HepG2 (cell line): ENCODE data around the gene TSHZ2. TPM values are rescaled to one million over a fixed set of nuclear protein-coding genes. Genes with fewer than 3 reads are reported as not detected.

Source experiments
- ATRX ChIP-seq: sonication (generic); formaldehyde crosslinking; IDR thresholded peaks from 2 replicates; pipeline ENCODE4 v1.4.0; 2020; ENCODE audit warnings: missing genetic modification reagents, borderline replicate concordance
- CCAR2 ChIP-seq: fragments of 200-400 bp; formaldehyde crosslinking; optimal IDR thresholded peaks from 2 replicates; pipeline ENCODE3; 2018; ENCODE audit warnings: low read depth, mild to moderate bottlenecking, low read length, moderate library complexity
- EHMT2 ChIP-seq: fragments of 200-600 bp; sonication (generic); IDR thresholded peaks from 2 replicates; pipeline ENCODE4 v1.7.0; 2017; ENCODE audit warnings: antibody characterized with exemption, low read depth, low read length, borderline replicate concordance
- EZH2 ChIP-seq: conservative IDR thresholded peaks from 2 replicates; pipeline ENCODE4 v1.6.1; 2012; ENCODE audit warnings: mild to moderate bottlenecking, low read depth, low read length, moderate library complexity
- GTF2F1 ChIP-seq: fragments of 150-350 bp; IDR thresholded peaks from 2 replicates; pipeline ENCODE4 v1.6.1; 2014; ENCODE audit warnings: low read length
- KDM6A ChIP-seq: IDR thresholded peaks from 2 replicates; pipeline ENCODE4 v1.6.1; 2016; ENCODE audit warnings: low read depth
- KMT2A ChIP-seq: sonication (generic); formaldehyde crosslinking; IDR thresholded peaks from 2 replicates; pipeline ENCODE4 v1.4.0; 2020; ENCODE audit warnings: missing genetic modification reagents
- NCOA2 ChIP-seq: sonication (generic); formaldehyde crosslinking; IDR thresholded peaks from 2 replicates; pipeline ENCODE4 v1.8.0; 2022; ENCODE audit warnings: inconsistent platforms
- NFIB ChIP-seq: sonication (generic); formaldehyde crosslinking; IDR thresholded peaks from 2 replicates; pipeline ENCODE4 v1.9.0; 2021; ENCODE audit warnings: missing genetic modification reagents, mild to moderate bottlenecking, borderline replicate concordance
- PHF5A ChIP-seq: IDR thresholded peaks from one replicate; pipeline ENCODE4 v1.6.1; 2018; ENCODE audit warnings: low read depth, missing genetic modification reagents; ENCODE audit not compliant: unreplicated experiment
- POGZ ChIP-seq: sonication (generic); formaldehyde crosslinking; IDR thresholded peaks from 2 replicates; pipeline ENCODE4 v1.4.0; 2020; ENCODE audit warnings: mild to moderate bottlenecking, missing genetic modification reagents
- SAFB2 ChIP-seq: sonication (generic); formaldehyde crosslinking; IDR thresholded peaks from 2 replicates; pipeline ENCODE4 v1.5.1; 2020; ENCODE audit warnings: missing genetic modification reagents, low read depth, mild to moderate bottlenecking, borderline replicate concordance
- SRF ChIP-seq: IDR thresholded peaks from 2 replicates; pipeline ENCODE4 v1.6.1; 2011; ENCODE audit warnings: mild to moderate bottlenecking, low read depth, low read length, moderate library complexity
- THYN1 ChIP-seq: sonication (generic); formaldehyde crosslinking; IDR thresholded peaks from 2 replicates; pipeline ENCODE4 v1.8.1; 2023; ENCODE audit warnings: low read depth, mild to moderate bottlenecking, moderate library complexity, missing genetic modification reagents, borderline replicate concordance
- TMF1 ChIP-seq: sonication (generic); formaldehyde crosslinking; IDR thresholded peaks from 2 replicates; pipeline ENCODE4 v1.8.1; 2022; ENCODE audit warnings: low read depth, missing genetic modification reagents
- XBP1 ChIP-seq: sonication (generic); formaldehyde crosslinking; IDR thresholded peaks from 2 replicates; pipeline ENCODE4 v1.5.0; 2020; ENCODE audit warnings: missing genetic modification reagents
- ZFX ChIP-seq: sonication (generic); formaldehyde crosslinking; IDR thresholded peaks from 2 replicates; pipeline ENCODE4 v1.4.0; 2020; ENCODE audit warnings: mild to moderate bottlenecking, low read depth, missing genetic modification reagents, moderate library complexity
- ZNF224 ChIP-seq: sonication (generic); formaldehyde crosslinking; IDR thresholded peaks from 2 replicates; pipeline ENCODE4 v1.5.0; 2020; ENCODE audit warnings: mild to moderate bottlenecking, missing genetic modification reagents
- ZNF484 ChIP-seq: sonication (generic); formaldehyde crosslinking; IDR thresholded peaks from 2 replicates; pipeline ENCODE4 v1.5.1; 2020; ENCODE audit warnings: mild to moderate bottlenecking, low read depth, missing genetic modification reagents, borderline replicate concordance
- ZNF543 ChIP-seq: sonication (generic); formaldehyde crosslinking; IDR thresholded peaks from 2 replicates; pipeline ENCODE4 v1.4.0; 2020; ENCODE audit warnings: mild to moderate bottlenecking, missing genetic modification reagents
- ZNF557 ChIP-seq: sonication (generic); formaldehyde crosslinking; IDR thresholded peaks from 2 replicates; pipeline ENCODE4 v1.4.0; 2020; ENCODE audit warnings: missing genetic modification reagents
- polyA plus RNA-seq, 8 experiments: library from polyadenylated mRNA; depleted of rRNA in 3 of 8; stranded (reverse) in 7 of 8; unstranded in 1 of 8; fragments of >200 nt; fragmentation: Illumina TruSeq in 4 of 8; extraction: Trizol in 4 of 8; gene quantifications; 2 replicates each; pipeline versions ENCODE4 v1.2.1 to v1.2.3, GENCODE V29; 2011 to 2016; ENCODE audit warnings: low read depth in 4 of 8, missing spikeins in 1 of 8, mixed read lengths in 1 of 8; ENCODE audit not compliant: insufficient read depth in 1 of 8
- total RNA-seq, 5 experiments: library from RNA; depleted of rRNA; stranded (reverse); fragments of >200 nt; fragmentation: Illumina TruSeq; extraction: Trizol; gene quantifications; 2 replicates each; pipeline ENCODE4 v1.2.3, GENCODE V29; 2016; ENCODE audit warnings: low read depth in 1 of 5
- TF ChIP-seq, protein P1 (sequence below): sonication (generic); formaldehyde crosslinking; IDR thresholded peaks from 2 replicates; pipeline ENCODE4 v1.5.1; 2020; ENCODE audit warnings: missing genetic modification reagents, mild to moderate bottlenecking, borderline replicate concordance
- TF ChIP-seq, protein P2 (sequence below): sonication (generic); formaldehyde crosslinking; IDR thresholded peaks from 2 replicates; pipeline ENCODE4 v1.4.0; 2020; ENCODE audit warnings: mild to moderate bottlenecking, low read depth, missing genetic modification reagents
- TF ChIP-seq, protein P3 (sequence below): sonication (generic); formaldehyde crosslinking; IDR thresholded peaks from 2 replicates; pipeline ENCODE4 v1.4.0; 2020; ENCODE audit warnings: missing genetic modification reagents
- TF ChIP-seq, protein P4 (sequence below): IDR thresholded peaks from 2 replicates; pipeline ENCODE4 v1.6.1; 2016; ENCODE audit warnings: mild to moderate bottlenecking, missing biosample characterization, missing genetic modification reagents

The TSHZ2 gene
- total and polyA plus RNA-seq, 2 of the 13 experiments (the other 11 are each of a cell fraction or from before 2014, with no cell fraction given): 0.01 TPM; not detected in 1

DNA sequence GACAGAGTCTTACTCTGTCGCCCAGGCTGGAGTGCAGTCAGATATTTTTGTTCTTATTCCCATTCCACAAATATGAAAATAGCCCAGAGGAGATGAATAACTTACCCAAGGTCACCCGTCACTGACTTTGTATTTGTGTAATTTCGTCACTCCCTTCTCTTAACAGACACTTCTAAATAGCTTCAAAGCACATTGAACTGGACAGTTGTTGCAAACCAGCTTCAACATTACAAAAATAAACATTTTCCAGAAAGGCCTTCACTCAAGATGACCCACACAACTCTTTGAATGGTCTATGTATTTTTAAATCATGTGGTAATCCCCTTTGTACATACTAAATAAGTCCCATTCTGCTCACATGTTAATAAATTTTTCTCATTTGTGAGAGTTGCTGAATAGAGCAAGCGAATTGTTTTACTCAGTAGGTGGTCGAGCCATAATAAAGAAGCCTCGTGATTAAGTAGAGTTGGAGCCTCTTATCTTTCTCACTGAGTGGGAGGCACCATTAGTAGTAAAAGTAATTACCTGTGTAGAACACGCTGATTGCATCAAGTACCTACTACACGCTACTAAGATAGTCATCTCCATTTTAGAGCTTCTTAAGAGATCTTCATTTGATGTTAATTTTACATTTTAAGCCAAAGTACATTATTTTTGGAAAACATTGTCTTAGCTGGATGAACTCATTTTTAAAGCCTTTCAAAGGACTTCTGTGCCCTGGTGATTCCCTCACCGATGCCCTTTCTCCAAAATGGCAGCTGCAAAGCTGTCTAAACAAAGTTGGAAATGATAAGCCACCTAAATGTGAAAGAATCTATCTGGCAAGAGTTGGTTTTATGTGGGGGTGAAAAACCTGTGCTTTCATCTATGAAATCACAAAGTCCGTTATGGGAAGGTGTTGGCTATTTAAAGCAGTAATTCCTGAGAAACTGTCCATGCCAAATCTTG, 110.0 kb downstream of the TSHZ2 start (continued):
- no peak for TF ChIP-seq ATRX
- TF ChIP-seq EZH2: no peak
- TF ChIP-seq SRF: no peak
- no peak for TF ChIP-seq GTF2F1
- TF ChIP-seq, protein P1, sequence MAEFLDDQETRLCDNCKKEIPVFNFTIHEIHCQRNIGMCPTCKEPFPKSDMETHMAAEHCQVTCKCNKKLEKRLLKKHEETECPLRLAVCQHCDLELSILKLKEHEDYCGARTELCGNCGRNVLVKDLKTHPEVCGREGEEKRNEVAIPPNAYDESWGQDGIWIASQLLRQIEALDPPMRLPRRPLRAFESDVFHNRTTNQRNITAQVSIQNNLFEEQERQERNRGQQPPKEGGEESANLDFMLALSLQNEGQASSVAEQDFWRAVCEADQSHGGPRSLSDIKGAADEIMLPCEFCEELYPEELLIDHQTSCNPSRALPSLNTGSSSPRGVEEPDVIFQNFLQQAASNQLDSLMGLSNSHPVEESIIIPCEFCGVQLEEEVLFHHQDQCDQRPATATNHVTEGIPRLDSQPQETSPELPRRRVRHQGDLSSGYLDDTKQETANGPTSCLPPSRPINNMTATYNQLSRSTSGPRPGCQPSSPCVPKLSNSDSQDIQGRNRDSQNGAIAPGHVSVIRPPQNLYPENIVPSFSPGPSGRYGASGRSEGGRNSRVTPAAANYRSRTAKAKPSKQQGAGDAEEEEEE (CRISPR knock-in tag): no peak
- TF ChIP-seq ZNF543 (CRISPR knock-in tag): no peak; the same call in 1 of the 2 replicates
- TF ChIP-seq PHF5A: no peak
- TF ChIP-seq ZFX (CRISPR knock-in tag): no peak
- TF ChIP-seq TMF1 (CRISPR knock-in tag): no peak
- TF ChIP-seq, protein P2, sequence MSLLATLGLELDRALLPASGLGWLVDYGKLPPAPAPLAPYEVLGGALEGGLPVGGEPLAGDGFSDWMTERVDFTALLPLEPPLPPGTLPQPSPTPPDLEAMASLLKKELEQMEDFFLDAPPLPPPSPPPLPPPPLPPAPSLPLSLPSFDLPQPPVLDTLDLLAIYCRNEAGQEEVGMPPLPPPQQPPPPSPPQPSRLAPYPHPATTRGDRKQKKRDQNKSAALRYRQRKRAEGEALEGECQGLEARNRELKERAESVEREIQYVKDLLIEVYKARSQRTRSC (CRISPR knock-in tag): no peak
- no peak for TF ChIP-seq XBP1 (CRISPR knock-in tag)
- TF ChIP-seq ZNF224 (CRISPR knock-in tag): no peak
- no peak for TF ChIP-seq NFIB (CRISPR knock-in tag)
- TF ChIP-seq CCAR2: no peak
- TF ChIP-seq EHMT2: no peak; the same call in 1 of the 2 replicates
- no peak; the same call in 1 of the 2 replicates for TF ChIP-seq SAFB2
- TF ChIP-seq ZNF484: no peak
- TF ChIP-seq, protein P3, sequence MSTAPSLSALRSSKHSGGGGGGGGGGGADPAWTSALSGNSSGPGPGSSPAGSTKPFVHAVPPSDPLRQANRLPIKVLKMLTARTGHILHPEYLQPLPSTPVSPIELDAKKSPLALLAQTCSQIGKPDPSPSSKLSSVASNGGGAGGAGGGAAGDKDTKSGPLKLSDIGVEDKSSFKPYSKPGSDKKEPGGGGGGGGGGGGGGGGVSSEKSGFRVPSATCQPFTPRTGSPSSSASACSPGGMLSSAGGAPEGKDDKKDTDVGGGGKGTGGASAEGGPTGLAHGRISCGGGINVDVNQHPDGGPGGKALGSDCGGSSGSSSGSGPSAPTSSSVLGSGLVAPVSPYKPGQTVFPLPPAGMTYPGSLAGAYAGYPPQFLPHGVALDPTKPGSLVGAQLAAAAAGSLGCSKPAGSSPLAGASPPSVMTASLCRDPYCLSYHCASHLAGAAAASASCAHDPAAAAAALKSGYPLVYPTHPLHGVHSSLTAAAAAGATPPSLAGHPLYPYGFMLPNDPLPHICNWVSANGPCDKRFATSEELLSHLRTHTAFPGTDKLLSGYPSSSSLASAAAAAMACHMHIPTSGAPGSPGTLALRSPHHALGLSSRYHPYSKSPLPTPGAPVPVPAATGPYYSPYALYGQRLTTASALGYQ: peak; percentile 76; the same call in 1 of the 2 replicates
- TF ChIP-seq, protein P4, sequence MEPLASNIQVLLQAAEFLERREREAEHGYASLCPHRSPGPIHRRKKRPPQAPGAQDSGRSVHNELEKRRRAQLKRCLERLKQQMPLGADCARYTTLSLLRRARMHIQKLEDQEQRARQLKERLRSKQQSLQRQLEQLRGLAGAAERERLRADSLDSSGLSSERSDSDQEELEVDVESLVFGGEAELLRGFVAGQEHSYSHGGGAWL (CRISPR knock-in tag): no peak
- 0 out of 2 replicates have a peak, but pooled peaks have one; percentile 46 for TF ChIP-seq ZNF557 (CRISPR knock-in tag)
- TF ChIP-seq NCOA2 (CRISPR knock-in tag): peak; percentile 96
- no peak for TF ChIP-seq THYN1 (CRISPR knock-in tag)
- no peak for TF ChIP-seq KMT2A (CRISPR knock-in tag)
- no peak; the same call in 1 of the 2 replicates for TF ChIP-seq POGZ (CRISPR knock-in tag)
- TF ChIP-seq KDM6A (CRISPR knock-in tag): peak; percentile 60; the same call in 1 of the 2 replicates
